HG03175 (cell line): ENCODE measurements around the gene PRPS1L1.

Experiments used
- ATAC-seq: cut with Tn5 transposase; IDR thresholded peaks from one replicate; pipeline ENCODE4 v1.9.1; 2021; ENCODE audit warnings: mild to moderate bottlenecking, moderate library complexity; ENCODE audit not compliant: unreplicated experiment

PRPS1L1 gene

DNA sequence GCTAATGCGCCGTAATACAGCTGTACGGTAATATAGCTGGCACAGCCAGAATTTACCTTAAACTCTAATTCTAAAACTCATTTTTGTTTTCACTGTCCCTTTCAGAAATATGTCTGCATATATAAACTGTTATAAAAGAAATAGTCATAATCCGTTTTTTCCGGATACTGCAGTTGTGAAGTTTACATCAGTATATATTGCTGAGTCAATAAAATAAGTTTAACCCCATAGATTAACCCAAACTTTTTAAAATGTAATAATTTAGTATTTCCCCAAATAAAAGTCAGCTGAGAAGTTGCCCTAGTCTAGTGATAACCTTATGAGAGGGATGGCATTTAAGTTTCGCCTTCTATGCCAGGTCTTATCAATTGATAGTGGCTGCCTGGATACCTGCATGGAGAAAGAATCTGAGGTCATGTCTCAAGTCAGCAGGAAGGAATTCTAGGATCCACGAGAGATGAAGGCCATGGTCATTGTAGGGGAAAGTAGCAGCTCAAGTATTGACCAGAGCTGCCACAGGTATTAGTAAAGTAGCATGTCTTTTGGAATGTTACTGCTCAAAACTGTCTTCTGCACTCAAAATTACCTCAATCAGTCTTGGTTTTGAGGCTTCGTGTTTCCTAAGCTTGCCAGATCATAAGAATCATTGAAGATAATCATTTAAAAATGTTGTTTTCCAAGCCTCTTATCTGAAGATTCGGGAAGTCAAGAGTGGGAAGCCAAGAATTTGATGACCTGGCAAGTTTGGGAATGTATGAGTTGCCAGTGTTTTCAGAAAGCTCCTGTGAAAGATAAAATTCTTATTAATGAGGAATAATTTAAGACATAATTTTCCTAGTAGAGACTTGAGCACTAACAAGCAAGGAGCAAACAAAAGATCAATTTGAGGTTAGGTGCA lies 10.8 kb downstream of the PRPS1L1 start:
- no peak for ATAC-seq

DNA sequence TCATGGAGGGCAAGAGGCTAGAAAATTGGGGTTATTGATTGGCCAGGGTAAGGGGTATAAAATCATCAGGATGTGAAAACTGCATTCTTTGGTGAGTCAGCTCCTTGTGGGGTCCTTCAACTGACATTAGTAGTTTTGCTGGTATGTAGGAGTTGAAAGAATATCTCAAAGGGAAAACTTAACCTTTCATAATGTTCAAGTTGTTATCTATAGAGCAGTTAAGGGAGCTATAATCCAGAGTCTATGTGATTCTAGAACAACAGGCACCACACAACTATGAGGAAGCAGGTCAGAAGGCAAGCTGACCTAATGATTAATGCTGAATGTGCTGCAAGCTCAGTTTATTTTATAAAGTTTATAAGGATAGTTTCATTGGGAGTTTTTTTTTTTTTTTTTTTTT lies 13.7 kb downstream of the PRPS1L1 start:
- ATAC-seq = no peak

DNA sequence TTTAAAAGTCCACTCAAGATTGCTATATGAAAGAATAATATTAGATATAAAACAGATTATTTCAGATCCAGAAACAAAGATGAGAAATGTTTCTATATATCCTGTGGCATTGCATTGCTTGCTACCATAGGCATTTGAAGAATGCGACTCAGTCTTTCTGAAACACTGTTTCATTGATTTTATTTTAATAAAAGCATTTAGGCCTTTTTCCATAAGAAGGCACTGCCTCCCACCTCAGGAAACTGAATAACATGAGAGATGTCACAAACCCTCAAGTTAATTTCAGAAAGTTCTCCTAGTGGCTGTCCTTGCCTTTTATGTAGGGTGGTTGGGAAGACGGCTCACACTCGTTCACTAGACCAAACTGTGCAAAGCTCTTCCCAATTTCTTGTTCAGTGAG lies 23.3 kb downstream of the PRPS1L1 start:
- no peak for ATAC-seq

GRCh38 chr7:18003286-18003994 lies 24.2 kb downstream of the PRPS1L1 start:
- no peak for ATAC-seq

GRCh38 chr7:17998692-17999091 lies 29.0 kb downstream of the PRPS1L1 start:
- no peak for ATAC-seq

DNA sequence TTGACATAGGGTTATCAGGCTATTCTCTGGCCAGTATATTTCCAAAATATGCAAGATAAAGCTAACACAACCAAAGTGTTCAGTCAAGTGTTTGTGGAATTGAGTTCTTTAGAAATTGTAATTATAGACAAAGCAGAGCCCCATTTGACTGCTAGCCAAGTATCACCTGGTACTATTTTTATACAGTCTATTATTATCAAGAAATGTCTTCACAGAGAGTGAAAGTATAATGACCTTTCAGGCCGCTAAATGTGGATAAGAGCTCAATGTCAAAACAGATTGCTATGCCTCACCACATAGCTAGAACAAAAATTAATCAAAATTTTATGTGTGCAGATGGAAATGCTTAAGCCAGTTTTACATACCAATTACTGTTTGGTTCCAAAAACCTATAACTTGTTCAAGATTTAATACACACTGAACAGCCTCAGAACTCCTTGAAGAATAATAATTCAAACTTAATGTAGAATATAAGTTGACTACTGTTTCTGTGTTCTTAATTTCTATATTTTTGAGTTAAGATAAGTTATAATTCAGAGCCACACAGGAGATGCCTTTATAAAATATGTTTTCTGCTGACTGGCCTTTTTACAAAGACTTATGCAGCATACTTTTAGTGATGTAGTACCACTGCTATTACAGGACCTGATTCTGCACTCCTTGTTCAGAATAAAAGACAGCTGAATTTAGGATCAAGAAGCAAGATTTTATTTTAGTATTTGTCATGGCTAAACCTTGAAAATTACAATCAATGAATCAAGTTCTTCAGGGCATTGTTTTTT lies 31.0 kb downstream of the PRPS1L1 start:
- no peak for ATAC-seq

DNA sequence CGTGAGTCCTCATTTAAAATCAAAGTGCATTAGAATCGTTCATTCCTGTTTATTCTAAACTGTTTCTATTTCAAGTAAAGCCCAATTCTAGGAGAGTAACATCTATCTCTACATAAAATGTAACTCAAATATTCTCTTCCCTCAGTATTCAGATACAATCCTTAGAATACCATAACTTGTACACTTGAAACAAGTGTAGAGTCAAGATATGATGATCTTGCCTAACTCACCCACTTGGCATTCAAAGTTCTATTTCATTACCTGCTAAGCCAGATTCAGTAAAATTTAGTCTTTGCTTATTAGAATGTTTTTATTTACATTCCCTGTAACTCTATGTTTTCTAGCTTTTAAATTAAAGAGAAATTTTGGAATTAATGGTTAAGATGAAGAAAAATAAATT lies 31.6 kb downstream of the PRPS1L1 start:
- no peak for ATAC-seq

- ATAC-seq = no peak
These were observed 33.4 kb downstream of the PRPS1L1 start for GRCh38 chr7:17994079-17994850.

DNA sequence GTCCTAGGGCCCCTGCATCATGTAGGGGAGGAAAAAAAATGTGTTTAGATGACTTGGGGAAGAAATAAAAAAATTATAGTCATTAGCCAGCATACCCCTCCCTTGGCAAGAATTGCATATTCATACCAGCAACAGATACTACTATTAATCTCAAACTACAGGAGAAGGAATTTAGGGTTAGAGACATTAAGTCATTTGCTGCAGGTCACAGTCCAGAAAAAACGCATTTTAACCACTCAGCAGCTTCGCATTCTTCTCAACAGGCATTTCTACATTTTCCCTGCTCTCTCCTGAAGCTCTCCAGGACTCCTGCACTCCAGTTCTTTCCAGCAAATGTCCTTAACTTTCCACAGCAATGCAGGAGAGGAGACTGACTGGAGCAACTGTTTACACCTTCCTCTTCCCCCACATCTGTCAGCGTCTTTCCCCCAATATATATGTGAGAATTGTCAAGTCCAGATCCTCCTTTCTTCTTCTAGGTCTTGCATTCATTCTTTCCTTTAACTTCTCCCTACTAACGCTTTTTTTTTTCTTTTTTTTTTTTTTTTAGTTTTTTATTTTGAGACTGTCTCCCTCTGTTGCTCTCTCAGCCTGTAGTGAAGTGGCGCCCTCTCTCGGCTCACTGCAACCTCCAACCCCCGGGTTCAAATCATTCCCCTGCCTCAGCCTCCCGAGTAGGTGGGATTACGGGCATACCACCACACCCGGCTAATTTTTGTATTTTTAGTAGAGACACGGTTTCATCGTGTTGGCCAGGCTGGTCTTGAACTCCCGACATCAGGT lies 35.6 kb downstream of the PRPS1L1 start:
- no peak for ATAC-seq

DNA sequence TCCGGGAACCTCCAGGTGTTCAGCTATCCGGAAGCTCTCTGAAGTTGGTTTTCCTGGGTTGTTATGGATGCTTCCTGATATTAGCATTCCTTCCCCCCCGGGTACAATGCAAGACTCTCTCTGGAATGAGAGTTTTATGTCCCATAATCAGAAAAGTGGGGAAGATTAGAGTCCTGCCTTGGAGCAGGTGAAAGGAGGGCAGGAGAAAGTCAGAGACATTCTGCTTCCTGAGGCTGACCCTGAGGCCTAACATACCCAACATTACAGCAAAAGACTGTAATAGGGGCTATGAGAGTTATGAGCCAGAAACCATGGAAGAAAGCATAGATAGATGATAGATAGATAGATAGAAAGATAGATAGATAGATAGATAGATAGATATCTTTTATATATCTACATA lies 36.9 kb downstream of the PRPS1L1 start:
- ATAC-seq = no peak

DNA sequence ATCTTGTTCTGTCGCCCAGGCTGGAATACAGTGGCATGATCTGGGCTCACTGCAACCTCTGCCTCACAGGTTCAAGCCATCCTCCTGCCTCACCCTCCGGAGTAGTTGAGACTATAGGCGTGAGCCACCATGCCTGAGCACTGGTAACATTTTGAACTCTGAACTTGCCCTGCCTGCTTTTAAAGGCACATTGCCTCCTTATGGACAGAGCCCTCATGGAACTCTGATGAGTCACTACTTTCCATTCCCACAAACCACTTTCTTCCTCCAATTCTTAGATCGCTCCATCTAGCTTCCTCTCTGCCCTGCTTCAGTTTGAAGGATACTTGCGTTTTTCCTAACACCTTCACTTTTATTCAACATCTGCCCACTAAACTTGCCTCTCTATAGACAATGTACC lies 38.1 kb downstream of the PRPS1L1 start:
- no peak for ATAC-seq

- ATAC-seq = no peak
These were observed 38.8 kb downstream of the PRPS1L1 start for GRCh38 chr7:17988858-17989257.

DNA sequence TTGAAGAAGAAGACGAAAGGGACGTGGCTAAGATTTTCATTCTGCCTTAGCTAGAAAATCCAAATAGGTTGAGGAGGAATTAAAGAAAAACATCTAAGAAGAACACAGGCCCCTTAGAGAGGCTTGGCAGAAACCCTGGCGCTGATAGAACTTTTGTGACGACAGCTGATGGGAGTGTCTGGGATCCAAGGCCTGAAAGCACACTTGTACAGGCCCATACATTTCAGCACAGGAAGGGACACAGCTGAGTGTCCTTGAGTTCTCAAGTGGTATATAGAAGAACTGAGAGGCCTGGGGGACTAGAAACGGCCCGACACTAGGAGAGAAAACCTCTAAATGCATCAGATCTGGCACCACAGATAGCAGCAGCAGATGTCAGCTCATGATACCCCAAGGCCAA lies 39.5 kb downstream of the PRPS1L1 start:
- no peak for ATAC-seq

DNA sequence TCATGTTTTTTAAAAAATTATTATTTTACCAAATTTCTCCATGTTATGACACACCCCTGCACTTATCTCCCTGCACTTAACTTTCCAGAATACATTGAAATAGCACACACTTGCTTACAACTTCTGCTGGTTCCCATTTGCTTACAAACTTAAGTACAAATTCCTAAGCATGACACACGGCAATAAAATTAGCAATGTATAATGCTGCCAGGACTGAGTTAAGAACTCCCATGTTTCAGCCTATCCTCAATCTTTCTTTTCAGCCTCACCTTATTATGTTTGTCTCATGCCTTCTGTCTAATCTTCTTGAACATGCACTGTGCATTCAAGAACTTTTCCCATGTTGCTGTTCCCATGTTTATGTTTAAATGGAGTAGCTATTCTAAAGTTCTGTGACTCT lies 40.8 kb downstream of the PRPS1L1 start:
- ATAC-seq = no peak

- no peak for ATAC-seq
These were observed 42.0 kb downstream of the PRPS1L1 start for GRCh38 chr7:17985473-17986239.

GRCh38 chr7:17984288-17984687 lies 43.4 kb downstream of the PRPS1L1 start:
- ATAC-seq = no peak

GRCh38 chr7:17983221-17984062 lies 44.2 kb downstream of the PRPS1L1 start:
- no peak for ATAC-seq

- ATAC-seq = no peak
These were observed 50.7 kb downstream of the PRPS1L1 start for GRCh38 chr7:17976952-17977351.
